Measurements from ENCODE around the gene OOSP3. TPM values are rescaled to one million over a fixed set of nuclear protein-coding genes. Genes with fewer than 3 reads are reported as not detected.

OOSP3 gene
- total RNA-seq, 1 donor from 2014 or later: not detected

DNA sequence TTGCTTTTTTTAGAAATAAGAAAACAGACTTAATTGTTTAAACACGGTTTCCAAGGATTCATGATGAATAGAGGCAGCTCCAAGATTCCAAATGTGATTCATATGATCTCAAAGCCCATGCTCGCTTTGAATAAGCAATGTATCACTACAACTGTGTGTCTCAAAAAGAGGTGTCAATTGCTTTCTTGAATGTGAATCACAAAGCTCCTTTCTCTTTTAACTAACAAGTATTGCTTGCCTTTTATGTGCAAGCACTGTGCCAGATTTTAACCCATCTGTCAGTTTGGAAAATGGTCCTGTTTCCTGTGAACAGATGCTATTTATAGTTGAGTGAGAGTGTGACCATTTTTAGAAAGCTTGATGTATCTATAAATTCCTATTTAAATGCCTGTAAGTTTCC is 66.1 kb downstream of the OOSP3 start:
- no peaks in the 10 kb centered on the region for H3K9me3 Mint-ChIP-seq (ENCODE audit: low read depth)
- H3K36me3 Mint-ChIP-seq (ENCODE audit: low read depth): no peaks in the 10 kb centered on the region
- DNase-seq (ENCODE audit: low spot score): no peak
- peaks cover 7% of the 10 kb centered on the region for H3K27me3 Mint-ChIP-seq (ENCODE audit: low read depth)
- H3K4me3 Mint-ChIP-seq (ENCODE audit: unreplicated experiment): no peak overlapping the region
- TF ChIP-seq, protein P1, sequence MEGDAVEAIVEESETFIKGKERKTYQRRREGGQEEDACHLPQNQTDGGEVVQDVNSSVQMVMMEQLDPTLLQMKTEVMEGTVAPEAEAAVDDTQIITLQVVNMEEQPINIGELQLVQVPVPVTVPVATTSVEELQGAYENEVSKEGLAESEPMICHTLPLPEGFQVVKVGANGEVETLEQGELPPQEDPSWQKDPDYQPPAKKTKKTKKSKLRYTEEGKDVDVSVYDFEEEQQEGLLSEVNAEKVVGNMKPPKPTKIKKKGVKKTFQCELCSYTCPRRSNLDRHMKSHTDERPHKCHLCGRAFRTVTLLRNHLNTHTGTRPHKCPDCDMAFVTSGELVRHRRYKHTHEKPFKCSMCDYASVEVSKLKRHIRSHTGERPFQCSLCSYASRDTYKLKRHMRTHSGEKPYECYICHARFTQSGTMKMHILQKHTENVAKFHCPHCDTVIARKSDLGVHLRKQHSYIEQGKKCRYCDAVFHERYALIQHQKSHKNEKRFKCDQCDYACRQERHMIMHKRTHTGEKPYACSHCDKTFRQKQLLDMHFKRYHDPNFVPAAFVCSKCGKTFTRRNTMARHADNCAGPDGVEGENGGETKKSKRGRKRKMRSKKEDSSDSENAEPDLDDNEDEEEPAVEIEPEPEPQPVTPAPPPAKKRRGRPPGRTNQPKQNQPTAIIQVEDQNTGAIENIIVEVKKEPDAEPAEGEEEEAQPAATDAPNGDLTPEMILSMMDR (IDR thresholded peaks at IDR 0.05): no peak
- peaks cover 3% of the 10 kb centered on the region for H3K4me1 Mint-ChIP-seq (ENCODE audit: low read depth)
- no peak overlapping the region for H3K27ac Mint-ChIP-seq (ENCODE audit: unreplicated experiment)

Other genes starting within 250 kb of the OOSP3 start
- gene PATL1, start 209.7 kb upstream of the OOSP3 start, total RNA-seq: 24.5 to 30.4 TPM (median 28.8 TPM) in 3 replicates
- gene OR10V1, start 164.9 kb upstream of the OOSP3 start, total RNA-seq: not detected in 3 replicates
- gene STX3, start 123.4 kb upstream of the OOSP3 start, total RNA-seq: 14.5 to 22.1 TPM (median 20.3 TPM) in 3 replicates
- gene MRPL16, start 68.0 kb upstream of the OOSP3 start, total RNA-seq: 27.6 to 36.2 TPM (median 28.3 TPM) in 3 replicates
- not detected in 3 replicates for gene CBLIF, start 33.3 kb upstream of the OOSP3 start, total RNA-seq
- gene TCN1, start 12.3 kb upstream of the OOSP3 start, total RNA-seq: not detected in 3 replicates
- gene OOSP1, start 59.6 kb downstream of the OOSP3 start, total RNA-seq: not detected in 3 replicates
- not detected in 3 replicates for gene OOSP4A, start 85.3 kb downstream of the OOSP3 start, total RNA-seq
- not detected in 3 replicates for gene OOSP4B, start 138.4 kb downstream of the OOSP3 start, total RNA-seq
- not detected in 3 replicates for gene OOSP2, start 161.6 kb downstream of the OOSP3 start, total RNA-seq
- gene MS4A3, start 177.9 kb downstream of the OOSP3 start, total RNA-seq: not detected in 3 replicates
- not detected in 3 replicates for gene MS4A2, start 209.9 kb downstream of the OOSP3 start, total RNA-seq